T-helper 1 cell treated with Interleukin-12 subunit alpha and Interleukin-12 subunit beta and Interleukin-4 antibody, amounts not matched to agents 30 ng/mL and 1 ng/mL, for 36 hours (primary cell): Measurements from ENCODE around the gene TMEM52. TPM values are rescaled to one million over a fixed set of nuclear protein-coding genes. Genes with fewer than 3 reads are reported as not detected.
"Not testable (repeated sequence)": the region's sequence is repeated elsewhere in the genome, so short reads cannot be mapped to it uniquely, and the experiment has no call there.

Experiments
- intact Hi-C: fragments of 100-400 bp; cut with micrococcal nuclease; formaldehyde crosslinking; loops from one replicate; pipeline ENCODE4 v1.15.1; 2024
- total RNA-seq: library from RNA; stranded (reverse); gene quantifications from 2 replicates; pipeline ENCODE4 v1.2.3, GENCODE V29; 2022

The TMEM52 gene
- total RNA-seq, 1 donor from 2014 or later: not detected

DNA sequence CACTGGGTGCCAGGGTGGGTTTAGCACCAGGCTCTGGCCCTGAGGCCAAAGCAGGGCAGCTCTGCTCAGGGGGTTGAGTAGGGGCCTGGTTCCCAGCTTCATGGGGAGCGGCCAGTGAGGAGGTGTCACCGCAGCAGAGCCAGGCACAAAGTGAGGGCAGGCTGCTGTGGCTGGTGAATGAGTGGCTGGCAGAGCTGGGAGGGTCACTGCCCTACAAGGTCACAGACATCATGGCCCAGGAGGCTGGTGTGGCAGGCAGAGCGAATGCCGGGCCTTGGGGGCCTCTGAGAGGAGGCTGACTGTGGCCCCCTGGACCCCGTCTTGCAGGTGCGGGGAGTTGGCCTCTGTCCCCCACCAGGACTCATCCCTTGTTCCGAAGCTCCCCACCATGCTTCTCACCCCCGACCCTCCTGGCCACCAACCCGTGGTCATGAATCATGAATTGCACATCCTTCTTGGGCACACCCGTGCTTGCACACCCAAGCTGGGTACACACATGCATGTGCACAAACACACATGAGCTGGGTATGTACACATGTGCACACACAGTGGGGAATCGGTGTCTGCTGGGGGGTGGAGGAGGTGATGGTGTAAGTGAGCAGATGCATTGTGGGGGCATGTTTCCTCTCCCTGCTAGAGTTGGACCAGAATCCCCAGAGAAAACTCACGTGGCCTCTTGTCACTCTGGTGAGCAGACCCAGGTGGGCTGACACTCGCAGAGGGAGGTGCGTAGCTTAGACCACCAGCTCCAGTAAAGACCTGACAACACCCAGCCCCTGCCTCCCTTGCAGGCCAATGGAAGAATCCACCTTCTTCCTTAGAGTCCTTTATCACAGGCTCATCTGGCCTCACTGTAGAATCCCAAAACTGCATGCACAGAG is 23.4 kb downstream of the TMEM52 start:
- intact Hi-C loops: no loop called here

DNA sequence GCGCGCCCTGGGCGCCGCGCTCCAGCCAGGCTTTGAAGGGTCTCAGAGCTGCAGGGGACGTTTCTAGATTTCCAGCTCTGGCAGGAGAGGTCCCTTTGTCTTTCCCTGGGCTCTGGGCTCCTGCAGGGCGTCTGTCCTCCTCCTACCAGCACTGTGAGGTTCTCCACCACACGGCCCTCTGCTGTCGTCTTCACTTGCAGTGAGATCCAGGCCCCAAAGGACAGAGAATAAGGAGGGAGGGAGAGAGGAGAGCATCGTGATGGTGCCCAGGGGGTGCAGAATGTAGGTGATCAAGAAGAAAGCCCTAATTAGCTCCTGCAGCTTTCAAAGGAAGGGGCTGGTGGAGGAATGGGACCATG is 24.0 kb downstream of the TMEM52 start:
- intact Hi-C loops: no loop called here

GRCh38 chr1:1894354-1895059 is 24.6 kb downstream of the TMEM52 start:
- intact Hi-C loops: no loop called here

DNA sequence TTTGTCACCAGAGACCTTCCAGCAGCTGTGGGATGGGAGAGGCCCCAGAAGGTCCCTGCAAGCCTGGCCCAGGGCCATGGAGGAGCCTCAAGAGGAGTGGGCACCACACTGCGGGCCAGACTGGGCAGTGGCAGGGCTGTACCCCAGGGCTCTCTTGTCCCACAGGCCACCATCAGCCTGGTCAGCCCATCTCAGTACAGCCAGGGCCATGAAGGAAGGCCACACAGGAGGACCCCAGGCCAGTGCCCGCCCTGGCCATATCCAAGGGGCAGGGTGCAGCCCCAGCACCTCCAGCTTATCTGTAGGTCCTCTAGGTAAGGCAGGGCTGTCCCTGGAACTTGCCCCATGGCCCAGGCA is 25.1 kb downstream of the TMEM52 start:
- intact Hi-C loops: no loop called here

DNA sequence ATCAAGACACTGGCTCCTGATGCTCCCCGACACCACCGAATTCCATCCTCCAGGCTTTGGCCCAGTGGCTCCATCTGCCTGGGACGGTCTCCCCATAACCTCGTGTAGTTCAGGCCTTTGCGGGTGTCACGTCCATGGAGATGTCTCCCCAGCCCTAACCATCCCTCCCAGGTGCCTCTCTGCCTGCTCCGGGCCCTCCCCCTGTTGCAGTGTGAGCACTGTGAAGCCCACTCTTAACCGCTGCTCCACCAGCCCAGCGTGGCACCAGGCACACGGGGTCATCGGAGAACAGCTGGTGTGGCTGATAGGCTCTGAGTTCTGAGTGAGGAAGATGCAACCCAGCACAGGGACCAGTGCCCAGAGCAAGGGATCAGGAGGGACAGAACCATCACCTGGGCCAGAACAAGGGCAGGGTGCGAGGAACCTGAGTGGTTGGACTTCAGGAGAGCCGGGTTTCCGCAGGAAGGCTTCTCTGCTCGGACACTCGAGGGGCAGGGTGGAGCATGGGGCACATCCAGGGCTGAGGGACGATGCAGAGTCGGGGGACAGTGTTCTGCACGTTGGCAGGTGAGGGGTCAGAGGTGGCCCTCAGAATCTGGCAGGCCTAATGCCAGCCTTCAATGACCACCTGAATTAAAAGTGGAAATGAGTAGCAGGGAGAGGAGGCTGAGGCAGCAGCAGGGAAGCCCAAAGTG is 25.6 kb downstream of the TMEM52 start:
- intact Hi-C loops: no loop called here

GRCh38 chr1:1892763-1893120 is 26.3 kb downstream of the TMEM52 start:
- intact Hi-C loops: no loop called here

- intact Hi-C loops: no loop called here
Observed at GRCh38 chr1:1892079-1892762, 26.9 kb downstream of the TMEM52 start.

GRCh38 chr1:1891349-1892078 is 27.6 kb downstream of the TMEM52 start:
- intact Hi-C loops: loop anchor here (1.0 to 2.0 kb wide), 4 partner anchors 8 to 167 kb away; partner anchors contain the start of genes CDK11A and TMEM52

DNA sequence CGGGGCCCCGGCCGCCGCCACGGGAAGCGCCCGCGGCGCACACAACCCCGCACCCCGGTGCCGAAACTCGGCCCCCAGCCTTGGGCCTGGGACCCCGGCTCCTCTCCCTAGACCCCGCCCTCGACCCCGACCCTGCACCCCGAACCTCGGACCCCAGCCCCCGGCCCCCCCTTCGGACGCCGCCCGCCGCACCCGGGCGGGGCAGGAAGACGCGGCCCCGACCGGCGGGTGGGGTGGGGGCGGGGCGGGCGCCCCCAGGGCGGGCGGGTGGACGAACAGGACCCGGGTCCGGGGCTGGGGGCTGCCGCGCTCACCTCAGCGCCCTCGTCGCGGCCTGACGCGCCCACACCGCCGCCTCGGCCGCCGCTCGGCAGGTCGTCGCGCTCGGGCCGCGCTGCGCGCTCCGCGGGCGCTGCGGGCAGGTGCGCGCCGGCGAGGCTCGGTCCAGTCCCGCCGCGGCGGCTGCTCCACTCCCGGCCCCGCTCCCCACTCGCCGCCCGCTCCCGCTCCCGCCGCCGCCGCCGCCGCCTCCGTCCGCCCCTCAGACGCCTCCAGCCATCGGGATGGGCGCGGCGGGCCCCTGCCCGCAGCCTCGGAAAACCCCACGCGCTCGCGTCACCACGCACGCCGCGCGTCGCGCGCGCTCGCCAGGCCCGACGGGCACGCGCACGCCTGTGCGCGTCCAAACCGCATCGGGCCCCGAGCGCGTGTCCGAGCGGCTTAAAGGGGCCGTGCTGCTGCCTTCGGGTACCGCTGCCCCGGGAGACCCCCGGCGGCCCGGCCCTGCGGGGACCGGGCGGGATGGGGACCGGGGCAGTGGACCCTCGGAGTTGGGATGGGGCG is 28.4 kb downstream of the TMEM52 start, which contains the start of gene GNB1:
GNB1 (minus strand) TSS at position 582 of the 843 bp plus-strand sequence. CDS start 65,634 bp downstream, outside the sequence.
- intact Hi-C loops: loop anchor here (1.0 to 2.0 kb wide), 5 partner anchors 9 to 166 kb away; partner anchors contain the start of genes CDK11A, NADK and TMEM52

GRCh38 chr1:1889847-1890505 is 29.1 kb downstream of the TMEM52 start:
- intact Hi-C loops: loop anchor here (1.0 to 5.0 kb wide), 5 partner anchors 43 to 165 kb away; partner anchors contain the start of genes CDK11A and NADK

- intact Hi-C loops: loop anchor here (5.0 kb wide), 3 partner anchors 42 to 92 kb away; no protein-coding TSS in a partner anchor
Observed at GRCh38 chr1:1889090-1889750, 29.9 kb downstream of the TMEM52 start.

DNA sequence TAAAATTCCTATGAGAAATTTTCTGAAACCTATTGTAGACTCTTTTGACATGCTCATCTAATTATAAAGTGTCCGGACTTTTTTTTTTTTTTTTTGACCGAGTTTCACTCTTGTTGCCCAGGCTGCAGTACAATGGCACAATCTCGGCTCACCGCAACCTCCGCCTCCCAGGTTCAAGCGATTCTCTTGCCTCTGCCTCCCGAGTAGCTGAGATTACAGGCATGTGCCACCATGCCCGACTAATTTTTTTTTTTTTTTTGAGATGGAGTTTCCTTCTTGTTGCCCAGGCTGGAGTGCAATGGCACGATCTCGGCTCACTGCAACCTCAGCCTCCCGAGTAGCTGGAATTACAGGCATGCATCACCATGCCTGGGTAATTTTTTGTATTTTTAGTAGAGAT is 35.2 kb downstream of the TMEM52 start:
- intact Hi-C loops: not testable (repeated sequence)

DNA sequence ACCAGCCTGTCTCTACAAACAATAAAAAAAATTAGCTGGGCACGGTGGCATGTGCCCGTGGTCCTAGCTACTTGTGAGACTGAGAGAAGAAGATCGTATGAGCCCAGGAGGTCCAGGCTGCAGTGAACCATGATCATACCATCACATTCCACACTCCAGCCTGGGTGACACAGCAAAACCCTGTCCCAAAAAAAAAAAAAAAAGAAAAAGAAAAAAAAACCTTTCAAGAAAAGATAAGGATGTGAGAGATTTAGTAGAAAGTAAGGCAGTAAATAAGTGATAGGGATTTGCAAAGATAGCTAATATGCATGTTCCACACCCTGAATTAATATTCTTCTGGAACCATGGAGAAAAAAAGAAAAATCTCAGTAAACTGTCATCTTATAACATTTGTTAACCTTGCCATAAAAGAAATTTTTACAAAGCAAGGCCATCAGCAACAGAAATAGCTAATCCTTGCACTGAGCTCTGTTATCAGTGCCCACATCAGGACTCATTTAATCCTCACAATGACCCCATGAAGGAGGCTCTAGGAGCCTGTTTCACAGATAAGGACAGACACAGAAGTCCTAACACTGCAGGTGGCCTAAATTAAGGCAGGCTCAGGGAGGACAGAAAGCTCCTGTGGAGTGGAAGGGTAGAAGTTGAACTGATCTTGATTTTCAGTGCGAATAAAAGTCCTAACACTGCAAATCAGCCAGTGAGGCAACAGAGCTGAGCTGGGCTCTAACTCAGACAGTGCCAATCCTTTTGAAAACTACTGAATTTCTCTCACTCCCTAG is 35.8 kb downstream of the TMEM52 start:
- intact Hi-C loops: no loop called here

- intact Hi-C loops: no loop called here
Observed at GRCh38 chr1:1881727-1882126, 37.4 kb downstream of the TMEM52 start.

- intact Hi-C loops: no loop called here
Observed at GRCh38 chr1:1880617-1881312, 38.3 kb downstream of the TMEM52 start.

GRCh38 chr1:1879942-1880341 is 39.1 kb downstream of the TMEM52 start:
- intact Hi-C loops: no loop called here

- intact Hi-C loops: no loop called here
Observed at GRCh38 chr1:1877865-1878436, 41.1 kb downstream of the TMEM52 start.
